HG02571 (cell line): ENCODE measurements around the gene LYPD6.

Source experiments
- ATAC-seq: cut with Tn5 transposase; IDR thresholded peaks from one replicate; pipeline ENCODE4 v1.9.1; 2021; ENCODE audit warnings: mild to moderate bottlenecking, moderate library complexity; ENCODE audit not compliant: unreplicated experiment

The LYPD6 gene

DNA sequence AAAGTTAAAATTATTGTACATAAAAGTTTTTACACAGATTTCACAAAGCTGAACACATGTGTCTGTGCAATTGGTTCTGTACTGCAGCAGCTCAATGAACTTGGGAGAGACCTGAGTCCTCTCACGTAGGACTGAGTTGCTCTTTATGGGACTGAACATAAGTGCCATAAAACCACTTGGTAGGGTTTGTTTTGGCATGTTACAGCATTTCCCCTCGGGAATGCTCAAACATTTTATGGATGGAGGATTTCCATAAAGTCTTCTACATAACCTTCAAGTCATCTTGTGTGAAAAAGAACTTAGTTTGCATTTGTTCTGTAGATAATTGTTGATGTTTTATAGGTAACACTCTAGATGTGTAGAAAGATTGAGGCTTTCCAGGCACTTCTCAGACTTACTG, 15.9 kb downstream of the LYPD6 start:
- no peak for ATAC-seq

DNA sequence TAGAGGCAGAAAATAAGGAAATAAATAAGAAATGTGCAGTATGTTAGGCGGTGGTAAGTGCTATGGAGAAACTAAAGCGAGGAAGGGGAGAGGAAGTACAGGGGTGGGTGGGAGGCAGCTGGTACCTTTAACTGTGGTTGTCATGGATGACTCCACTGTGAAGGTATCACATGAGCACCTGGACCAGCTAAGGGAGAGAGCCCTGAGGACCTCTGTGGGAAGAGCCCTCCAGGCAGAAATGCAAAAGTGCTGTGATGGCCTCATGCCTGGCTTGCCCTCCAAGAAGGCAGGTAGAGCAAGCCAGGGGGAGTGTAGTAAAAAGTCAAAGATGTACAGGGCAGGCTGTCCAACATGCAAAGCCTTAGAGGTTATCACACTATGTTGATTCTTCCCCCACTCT, 17.9 kb downstream of the LYPD6 start:
- no peak for ATAC-seq

DNA sequence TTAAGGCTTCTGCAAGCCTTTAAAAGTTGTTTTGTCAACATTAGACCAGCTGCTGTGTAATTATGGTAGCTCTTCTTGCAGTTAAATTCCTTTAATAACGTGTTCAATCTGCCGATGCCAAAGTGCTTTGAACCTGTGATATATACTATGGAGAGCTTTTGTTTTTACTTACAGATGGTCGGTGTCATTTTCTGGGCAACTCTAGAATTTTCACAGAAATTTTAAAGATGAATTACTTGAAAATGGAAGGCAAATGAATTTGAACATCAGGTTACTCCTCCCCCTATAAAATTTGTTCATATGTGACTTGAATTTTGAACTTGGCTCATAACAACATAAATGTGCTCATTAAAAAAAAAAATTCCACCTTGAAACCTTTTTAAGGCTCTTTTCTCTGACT, 23.0 kb downstream of the LYPD6 start:
- no peak for ATAC-seq

DNA sequence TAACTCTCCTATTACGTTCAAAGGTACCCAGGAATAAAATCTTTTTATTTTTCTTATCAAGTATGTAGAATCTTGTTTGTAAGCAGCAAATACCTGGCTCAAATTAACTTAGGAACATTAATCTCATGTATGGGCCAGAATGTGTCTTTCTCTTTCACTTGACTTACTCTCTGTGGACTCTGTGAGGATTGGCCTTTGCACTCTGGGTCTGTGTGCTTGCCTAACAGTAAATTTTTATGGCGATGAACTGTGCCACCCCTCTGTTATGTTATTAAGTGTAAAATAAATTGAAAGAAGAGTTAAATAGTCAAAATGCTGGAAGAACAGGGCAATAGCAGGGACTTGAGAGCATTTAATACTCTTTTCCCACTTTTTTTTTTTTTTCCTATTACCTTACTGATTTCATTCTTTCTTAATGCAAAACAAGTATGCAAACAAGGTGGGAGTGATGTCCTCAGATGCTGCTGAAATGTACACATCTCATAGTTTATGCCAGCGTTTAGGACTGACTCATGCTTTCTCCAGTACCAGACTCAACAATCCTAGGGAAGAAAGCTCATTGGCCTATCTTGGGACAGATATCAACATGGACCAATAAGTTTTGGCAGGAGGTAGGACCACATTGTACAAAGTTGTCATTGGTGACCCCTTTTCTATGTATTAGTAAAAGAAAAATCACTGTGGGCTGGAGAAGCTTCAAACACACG, 25.5 kb downstream of the LYPD6 start:
- no peak for ATAC-seq

DNA sequence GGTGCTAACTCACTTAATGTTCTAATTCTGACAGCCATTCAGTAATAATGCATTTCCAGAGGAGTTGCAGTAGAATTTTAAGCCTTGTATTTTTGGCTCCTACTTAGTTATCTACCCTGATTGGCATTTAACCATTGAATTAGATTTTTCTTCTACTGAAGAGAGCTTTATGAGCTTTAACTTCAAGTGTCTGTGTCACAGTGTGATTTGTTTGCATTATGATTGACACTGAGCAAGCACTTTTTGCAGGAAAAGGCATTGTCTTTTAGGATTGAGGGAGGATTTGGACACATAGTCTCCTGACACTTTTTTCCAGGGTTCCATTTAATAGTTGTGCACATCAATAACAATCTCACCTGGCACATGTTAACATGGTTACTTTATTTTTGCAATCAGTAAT, 26.7 kb downstream of the LYPD6 start:
- no peak for ATAC-seq

DNA sequence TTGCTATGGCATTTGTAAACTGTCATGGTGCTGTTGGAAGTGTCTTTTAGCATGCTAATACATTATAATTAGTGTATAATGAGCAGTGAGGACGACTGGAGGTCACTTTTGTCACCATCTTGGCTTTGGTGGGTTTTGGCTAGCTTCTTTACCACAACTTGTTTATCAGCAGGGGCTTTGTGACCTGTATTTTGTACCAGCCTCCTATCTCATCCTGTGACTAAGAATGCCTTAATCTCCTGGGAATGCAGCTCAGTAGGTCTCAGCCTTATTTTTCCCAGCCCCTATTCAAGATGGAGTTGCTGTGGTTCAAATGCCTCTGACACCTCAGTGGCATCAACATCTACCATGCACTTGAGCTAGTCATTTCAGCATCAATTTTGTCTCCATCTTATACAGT, 29.7 kb downstream of the LYPD6 start:
- no peak for ATAC-seq

DNA sequence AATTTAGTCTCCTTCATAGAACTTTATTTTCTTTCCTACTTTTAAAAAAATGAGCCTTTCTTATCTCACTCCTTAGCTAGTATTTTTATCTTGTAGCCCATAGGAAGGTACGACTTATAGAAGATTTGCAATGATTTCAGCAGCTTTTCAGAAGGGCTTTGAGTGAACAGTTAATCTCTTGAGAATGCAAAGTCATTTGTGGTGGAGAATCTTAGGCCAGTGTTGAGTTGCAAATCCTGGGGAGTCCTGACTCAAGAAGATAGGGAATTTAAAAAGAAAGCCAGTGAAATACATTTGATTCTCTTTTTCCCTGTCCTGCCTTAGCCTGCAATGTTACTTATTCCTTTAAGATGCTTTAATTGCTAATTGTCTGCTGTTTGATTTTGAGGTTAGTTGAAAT, 33.6 kb downstream of the LYPD6 start:
- no peak for ATAC-seq

DNA sequence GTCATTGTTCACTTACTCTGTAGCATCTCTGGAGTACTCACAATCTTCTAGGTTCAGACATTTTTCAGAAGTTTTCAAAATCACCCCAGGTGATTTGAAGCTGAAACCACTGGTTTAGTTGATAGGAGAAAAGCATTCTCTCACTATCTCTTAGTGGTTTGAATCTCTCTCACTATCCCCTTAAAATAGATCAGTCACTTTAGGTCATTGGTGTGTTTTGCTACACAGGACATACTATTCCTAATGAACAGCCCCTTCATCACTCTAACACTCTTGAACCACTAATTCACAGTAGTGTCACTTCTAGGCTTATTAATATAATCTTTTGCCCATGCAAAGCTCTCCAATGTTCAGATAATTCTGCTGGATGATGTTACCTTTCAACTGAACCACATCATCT, 34.5 kb downstream of the LYPD6 start:
- ATAC-seq, result no peak

DNA sequence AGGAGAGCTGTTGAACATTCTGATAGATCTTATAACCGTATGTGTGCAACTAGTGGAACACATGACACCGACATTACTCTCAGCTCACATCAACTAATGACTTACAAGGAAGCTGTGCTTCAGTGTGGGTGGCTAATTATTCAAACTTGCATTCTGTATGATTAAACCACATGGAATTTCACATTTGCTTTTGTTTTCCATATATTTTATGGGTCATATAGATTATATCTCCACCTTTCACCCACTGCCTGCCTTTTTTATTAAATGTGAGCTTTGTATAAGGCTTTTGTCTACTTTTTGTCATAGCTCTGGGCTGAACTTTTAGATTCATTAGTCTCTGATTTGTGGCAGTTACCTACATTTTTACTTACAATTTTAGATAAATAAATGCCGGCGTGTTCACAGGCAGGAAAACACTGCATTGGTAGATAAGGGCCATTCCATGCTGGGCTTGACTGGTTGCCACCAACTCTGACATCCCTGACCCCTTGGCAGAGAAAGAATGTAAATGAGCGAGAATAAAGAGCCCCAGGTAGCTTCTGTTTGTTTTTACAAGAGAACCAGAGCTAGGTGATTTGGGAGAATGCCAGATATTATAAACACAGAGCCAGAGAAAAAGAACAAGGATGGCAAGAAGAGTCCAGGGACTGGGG, 35.7 kb downstream of the LYPD6 start:
- no peak for ATAC-seq

DNA sequence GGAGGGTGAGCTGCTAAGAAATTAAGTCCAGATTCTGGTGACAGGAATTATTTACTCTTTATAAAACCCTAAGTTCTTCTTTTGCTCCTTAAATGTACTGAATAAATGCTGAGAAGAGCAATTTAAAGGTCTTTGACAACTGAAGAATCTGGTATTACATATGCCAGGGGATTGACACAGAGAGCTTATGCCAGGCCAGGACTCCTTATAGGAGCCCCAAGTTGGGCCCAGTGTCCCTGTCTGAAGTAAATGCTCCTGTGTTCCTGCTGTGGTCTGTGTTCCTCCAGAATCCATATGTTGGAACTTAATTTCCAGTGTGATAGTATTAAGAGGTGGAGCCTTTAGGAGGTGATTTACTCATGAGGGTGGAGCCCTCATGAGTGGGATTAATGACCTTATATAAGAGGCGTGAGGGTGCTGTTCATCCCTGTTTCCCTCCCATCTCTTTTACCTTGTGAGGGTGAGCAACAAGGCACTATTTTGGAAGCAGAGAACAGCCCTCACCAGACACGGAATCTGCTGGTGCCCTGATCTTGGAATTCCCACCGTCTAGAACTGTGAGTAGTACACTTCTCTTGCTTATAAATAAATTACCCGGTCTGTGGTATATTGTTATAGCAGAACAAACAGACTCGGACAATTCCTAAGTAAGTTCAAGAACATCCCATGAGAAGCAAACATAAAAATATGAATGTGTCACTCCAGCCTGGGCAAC, 39.8 kb downstream of the LYPD6 start:
- no peak for ATAC-seq

DNA sequence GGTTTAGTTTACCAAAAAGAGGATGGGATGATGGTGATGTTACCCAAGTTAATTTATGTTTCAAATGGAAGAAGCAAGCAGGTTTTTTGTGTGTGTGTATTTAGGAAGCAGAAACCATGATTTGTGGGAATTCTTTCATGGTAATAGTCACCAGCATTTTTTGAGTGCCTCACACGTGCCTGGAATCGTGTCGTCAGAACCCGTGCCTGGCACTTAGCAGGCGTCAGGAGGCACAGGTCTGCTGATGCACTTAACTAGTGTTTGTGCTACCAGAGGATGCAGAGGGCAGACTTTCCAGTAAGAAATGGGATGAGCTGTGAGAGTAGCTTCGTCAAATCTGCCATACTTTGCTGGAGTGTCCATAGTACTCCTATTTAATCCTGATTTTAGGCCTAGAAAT, 41.1 kb downstream of the LYPD6 start:
- no peak for ATAC-seq

DNA sequence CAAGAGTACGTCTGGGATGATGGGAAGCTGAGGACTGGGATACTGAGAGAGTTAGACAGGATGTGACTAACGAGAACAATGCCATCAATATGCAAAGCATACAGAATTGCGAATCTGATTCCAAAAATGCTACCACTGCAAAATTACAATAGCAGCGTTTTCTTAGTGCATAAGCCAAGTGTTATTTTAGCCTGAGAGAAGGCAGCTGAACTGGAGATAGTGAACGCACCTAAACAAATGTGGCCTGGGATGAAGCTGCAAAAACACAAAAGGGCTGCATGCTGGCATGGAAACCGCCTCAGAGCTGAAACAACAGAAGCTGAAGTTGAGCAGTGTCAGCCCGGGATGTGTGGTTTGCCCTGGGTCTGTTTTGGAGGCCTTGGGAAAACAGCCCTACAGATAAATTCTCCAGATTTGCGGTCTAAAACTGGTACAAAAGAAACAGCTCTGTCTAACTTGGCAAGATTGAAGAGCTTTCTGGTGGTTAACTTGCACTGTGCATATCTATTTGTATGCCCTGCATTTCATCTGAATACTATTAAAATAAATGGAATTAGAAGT, 45.5 kb downstream of the LYPD6 start:
- ATAC-seq, result no peak

DNA sequence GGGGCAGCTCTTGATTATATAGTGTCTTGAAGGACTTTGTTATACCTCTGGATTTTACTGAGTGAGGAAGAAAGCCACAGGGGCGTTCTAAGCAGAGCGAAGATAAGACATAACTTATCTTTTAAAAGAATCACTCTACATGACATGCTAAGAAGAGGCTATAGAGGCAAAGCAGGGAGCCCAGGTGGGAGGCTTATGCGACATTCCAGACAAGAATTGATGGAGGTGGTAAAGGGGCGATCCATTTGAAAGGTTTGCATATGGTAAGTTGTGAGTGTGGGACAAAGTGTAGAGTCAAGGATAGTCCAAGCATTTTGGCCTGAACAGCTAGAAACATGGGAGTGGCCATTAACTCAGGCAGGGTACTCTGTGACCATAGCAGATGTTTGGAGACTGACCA, 49.8 kb downstream of the LYPD6 start:
- no peak for ATAC-seq

DNA sequence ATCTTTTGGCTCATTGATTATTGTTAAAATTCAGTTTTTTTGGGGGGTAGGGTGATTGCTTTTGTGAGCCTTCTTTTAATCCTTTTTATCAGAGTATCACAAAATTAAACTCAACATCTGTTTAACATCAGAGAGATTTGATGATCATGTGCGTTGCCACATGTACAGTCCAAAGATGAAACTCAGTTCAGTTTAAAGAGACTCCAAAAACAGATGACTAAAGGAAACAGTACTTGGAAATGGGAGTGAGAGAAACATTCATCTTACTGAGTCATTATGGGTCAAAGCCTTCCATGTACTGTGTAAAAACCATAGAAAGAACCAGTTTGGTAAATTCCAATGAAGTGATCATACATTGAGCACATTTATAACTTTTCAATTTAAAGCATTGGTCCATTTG, 53.0 kb downstream of the LYPD6 start:
- ATAC-seq, result no peak

DNA sequence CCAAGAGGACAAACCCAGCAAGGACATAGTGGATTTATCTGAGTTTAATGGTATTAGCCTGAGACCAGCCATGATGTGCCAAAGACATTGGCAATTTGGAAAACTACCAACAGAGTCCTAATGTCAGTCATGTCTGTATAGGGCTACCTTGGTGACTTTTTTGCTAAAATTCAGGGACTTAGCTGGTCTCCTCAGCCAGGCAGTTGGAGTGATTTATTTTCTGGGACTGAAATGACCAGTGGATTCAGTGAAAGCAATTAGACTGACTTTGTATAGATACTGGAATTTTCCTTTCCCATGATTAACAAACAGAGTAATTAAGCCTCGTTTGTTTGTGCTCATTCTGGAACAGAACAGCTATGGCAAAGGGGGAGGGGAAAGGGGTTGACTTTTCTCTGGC, 55.0 kb downstream of the LYPD6 start:
- no peak for ATAC-seq

DNA sequence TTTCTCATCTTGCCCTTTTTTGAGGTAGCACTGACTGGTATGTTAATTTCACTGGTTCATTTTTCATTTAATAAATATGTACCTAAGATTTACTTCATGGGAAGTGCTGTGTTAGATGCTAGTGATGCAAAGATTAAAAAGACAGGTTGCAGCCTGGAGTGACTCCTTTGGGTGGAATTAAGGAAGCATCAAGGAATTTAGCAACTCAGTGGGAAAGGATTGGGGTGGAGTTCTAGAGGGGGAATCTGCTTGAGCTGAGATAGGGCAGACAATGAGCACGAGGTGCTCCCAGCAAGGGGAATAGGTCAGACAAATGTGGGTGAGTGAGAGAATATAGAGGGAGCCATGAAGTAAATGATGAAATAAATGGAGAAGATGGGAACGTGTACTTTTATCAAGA, 57.0 kb downstream of the LYPD6 start:
- ATAC-seq, result no peak

DNA sequence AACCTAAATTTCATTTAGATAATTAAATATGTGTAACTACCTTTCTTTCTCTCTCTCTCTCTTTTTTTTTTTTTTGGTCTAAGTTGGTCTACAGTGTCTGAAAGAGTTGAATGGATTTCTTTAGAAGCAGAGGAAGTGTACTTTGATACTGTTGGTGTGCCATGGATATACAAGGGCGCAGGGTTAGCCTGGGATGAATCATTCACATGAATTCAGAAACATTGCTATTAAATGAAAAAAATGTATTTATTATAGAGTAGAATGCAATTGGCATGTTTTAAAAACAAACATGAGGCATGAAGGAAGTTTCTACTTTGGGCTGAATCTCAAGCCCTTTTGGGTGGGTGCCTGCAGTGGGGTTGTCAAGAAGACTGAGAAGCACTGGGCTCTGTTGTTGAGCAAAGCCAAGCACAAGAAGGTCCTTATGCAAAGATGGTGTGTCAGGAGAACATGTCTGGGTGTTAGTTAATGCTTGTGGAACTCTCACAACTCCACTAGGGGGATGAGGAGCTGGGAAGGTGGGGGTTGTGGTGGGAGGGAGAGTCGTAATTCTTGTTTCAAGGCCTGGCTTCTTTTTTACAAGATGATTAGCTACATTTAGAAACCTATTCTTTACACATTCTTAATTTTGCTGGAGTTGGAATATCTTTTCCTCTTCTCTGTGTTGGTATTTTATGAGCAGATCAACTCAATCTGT, 57.9 kb downstream of the LYPD6 start:
- no peak for ATAC-seq

DNA sequence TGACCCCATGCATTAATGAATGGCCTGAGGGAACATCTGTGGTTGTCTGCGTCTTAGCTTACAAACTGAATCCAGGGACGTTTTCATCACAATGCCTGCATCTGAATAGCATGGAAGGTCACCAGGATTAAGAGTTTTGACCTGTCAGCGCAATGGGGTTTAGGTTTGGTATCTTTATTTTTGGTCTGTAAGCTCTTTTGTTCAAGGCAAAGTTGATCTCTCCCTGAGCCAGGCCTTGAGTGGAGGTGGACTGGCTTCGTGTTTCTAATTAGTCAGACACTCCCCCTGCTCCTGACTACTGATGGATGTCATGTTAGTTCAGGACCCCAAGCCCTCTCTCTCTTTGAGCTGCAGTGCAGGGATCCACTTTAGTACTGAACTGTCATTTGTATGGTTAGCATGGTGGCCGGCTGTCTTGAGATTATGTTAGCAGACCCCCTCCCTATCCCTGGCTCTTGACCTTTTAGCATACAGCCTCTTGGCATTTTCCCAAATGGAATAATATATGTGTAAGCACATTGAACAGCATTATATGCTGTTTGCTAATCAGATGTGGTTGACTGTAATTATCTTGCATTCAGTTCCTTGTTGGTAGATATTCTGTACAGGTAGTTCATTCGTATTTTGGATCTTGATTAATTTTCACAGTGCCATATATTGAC, 59.2 kb downstream of the LYPD6 start:
- no peak for ATAC-seq

DNA sequence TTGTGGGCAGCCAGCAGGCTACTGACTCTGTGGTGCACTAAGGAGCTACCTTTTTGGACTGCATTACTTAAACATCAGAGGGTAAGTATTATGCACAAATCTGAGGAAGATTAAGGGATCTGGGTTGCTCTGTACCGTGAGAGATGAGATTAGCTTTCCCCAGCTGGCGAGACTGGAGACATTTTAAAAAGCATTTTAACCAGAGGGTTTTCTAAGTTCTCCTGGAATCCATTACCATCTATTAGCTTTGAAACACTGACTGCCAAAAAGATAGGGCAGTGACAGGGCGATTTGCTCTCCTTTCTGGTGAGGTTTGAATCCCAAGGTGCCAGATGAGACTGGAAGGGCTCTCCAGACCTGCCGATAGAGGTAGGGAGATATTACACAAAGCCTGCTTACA, 63.2 kb downstream of the LYPD6 start:
- no peak for ATAC-seq

DNA sequence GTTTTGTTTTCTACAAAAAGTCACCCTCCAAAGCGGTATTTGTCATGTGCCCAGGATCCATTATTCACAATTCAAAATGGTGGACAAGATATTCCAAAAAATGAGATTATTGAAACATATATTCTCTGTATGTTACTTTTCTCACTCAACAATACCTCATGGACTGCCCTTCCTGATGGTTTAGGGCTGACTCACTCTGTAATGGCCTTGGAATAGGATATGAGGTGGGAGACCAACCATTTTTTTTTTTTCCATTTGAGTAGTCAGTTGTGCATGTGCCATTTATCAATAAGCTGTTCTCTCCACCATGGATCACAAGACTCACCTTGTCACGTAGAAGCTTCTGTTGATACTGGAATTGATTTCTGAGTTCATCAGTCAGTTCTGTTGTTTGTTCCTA, 64.5 kb downstream of the LYPD6 start:
- no peak for ATAC-seq
